GM21825 (cell line): Measurements from ENCODE around the gene AP4E1.
"Not testable (repeated sequence)": the region's sequence is repeated elsewhere in the genome, so short reads cannot be mapped to it uniquely, and the experiment has no call there.

Experiments
- ATAC-seq: cut with Tn5 transposase; IDR thresholded peaks from one replicate; pipeline ENCODE4 v1.9.1; 2021; ENCODE audit warnings: mild to moderate bottlenecking, moderate library complexity; ENCODE audit not compliant: unreplicated experiment

The AP4E1 gene

GRCh38 chr15:50943638-50944037 lies 35.2 kb downstream of the AP4E1 start:
- ATAC-seq = no peak

GRCh38 chr15:50944672-50945071 lies 36.2 kb downstream of the AP4E1 start:
- no peak for ATAC-seq

- ATAC-seq = no peak
Measured at GRCh38 chr15:50945725-50946124, 37.2 kb downstream of the AP4E1 start.

- not testable (repeated sequence) for ATAC-seq
Measured at GRCh38 chr15:50950745-50951144, 42.3 kb downstream of the AP4E1 start.

- no peak for ATAC-seq
Measured at GRCh38 chr15:50953302-50953701, 44.8 kb downstream of the AP4E1 start.

DNA sequence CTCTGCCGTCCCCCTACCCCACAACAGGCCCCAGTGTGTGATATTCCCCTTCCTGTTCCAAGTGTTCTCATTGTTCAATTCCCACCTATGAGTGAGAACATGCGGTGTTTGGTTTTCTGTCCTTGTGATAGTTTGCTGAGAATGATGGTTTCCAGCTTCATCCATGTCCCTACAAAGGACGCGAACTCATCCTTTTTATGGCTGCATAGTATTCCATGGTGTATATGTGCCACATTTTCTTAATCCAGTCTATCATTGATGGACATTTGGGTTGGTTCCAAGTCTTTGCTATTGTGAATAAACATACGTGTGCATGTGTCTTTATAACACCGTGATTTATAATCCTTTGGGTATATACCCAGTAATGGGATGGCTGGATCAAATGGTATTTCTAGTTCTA lies 46.4 kb downstream of the AP4E1 start:
- not testable (repeated sequence) for ATAC-seq

DNA sequence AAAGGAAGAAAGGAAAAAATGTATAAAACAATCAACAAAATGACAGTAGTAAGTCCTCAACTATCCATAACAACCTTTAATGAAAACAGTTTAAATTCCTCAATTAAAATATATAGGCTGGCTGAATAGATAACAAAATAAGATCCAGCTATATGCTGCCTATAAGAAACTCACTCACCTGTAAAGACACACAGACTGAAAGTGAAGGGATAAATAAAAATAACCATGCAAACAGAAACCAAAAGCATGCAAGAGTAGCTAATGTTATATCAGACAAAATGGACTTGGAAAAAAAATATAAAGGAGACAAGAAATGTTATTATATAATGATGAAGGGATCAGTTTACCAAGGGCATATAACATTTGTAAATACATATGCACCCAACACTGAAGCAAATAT lies 51.2 kb downstream of the AP4E1 start:
- no peak for ATAC-seq

DNA sequence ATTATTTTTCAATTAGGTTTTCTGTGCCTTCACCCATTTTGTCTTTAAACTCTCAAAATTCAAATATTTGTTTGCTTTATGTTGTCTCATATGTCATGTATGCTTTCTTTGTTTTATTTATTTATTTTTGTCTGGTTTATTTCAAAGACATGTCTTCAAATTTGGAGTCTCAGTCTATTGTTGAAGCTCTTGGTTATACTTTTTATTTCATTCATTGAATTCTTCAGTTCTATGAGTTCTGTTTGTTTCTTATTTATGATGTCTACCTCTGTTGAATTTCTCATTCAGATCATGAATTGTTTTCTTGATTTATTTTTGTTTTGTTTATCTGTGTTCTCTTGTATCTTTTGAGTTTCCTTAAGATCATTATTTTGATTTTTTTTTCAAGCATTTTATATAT lies 55.6 kb downstream of the AP4E1 start:
- ATAC-seq = no peak

- ATAC-seq = no peak
Measured at GRCh38 chr15:50968353-50968752, 59.9 kb downstream of the AP4E1 start.

DNA sequence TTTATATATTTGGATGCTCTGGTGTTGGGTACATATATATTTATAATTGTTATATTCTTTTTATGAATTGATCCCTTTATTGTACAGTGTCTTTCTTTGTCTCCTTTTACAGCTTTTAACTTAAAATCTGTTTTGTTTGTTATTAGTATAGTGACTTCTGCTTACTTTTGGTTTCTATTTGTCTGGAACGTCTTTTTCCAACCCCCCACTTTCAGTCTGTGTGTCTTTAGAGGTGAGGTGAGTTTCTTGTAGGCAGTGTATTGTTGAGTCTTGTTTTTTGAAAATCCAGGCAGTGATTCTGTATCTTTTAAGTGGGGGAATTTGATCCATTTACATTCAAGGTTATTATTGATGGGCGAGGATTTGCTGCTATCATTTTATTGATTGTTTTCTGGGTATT lies 62.0 kb downstream of the AP4E1 start:
- ATAC-seq = no peak

GRCh38 chr15:50971115-50971514 lies 62.6 kb downstream of the AP4E1 start:
- ATAC-seq = no peak

DNA sequence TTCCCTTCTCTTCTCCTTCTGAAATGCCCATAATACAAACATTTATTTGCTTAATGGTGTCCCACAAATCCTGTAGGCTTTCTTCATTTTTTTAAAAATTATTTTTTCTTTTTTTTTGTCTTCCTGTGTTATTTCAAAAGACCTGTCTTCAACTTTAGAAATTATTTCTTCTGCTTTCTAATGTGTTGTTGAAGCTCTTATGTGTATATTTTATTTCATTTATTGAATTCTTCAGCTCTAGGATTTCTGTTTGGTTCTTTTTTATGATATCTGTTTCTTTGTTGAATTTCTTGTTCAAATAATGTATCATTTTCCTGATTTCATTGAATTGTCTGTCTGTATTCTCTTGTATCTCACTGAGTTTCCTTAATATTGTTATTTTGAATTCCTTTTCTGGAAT lies 63.1 kb downstream of the AP4E1 start:
- no peak for ATAC-seq

DNA sequence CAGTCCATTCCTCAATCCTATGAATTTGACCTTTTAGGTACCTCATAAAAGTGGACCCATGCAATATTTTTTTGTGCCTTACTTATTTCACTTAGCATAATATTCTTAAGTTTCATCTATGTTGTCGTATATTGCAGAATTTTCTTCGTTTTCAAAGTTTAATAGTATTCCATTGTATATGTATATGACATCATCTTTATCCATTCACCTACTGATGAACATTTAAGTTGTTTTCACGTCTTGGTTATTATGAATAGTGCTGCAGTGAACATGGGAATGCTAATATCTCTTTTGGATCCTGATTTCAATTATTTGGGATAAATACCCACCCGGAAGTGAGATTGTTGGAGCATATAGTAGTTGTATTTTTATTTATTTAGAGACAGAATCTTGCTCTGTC lies 65.1 kb downstream of the AP4E1 start:
- no peak for ATAC-seq

DNA sequence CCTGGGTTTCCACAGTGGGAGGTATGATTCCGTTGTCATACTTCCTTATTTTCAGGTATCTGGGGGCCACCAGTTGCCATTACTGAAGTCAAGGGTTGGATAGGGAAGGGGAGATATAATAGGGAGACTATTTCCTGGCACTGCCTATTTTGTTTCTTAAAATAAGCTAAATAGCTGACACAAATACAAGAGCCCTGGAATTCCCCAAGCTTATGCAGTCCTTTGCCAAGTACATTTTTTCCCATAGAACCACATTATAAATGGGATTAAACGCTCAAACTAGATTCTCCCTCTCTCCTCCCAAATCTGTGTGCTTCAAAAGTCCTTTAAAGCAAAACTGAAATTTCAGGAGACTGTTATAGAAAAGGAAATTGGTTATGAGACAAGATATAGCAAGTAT lies 68.7 kb downstream of the AP4E1 start:
- ATAC-seq = no peak

DNA sequence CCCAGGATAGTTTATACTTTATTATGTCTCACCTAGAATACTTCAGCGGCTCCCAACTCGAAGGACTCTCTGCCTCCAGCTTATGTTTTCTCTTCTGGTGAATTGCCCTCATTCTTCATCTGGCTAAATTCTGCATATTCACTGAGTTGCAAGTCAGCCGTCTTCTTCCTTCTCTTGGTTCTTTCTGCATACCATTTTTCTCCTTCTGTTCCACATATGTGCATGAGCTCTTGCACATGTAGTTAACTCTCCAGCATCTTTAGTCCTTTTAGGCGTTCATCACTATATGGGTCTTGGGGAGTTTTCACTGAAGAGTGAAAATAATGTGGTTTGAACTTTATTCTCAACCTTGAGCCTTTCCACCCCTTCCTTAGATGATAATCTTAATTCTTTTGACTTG lies 70.1 kb downstream of the AP4E1 start:
- no peak for ATAC-seq

GRCh38 chr15:50979041-50979440 lies 70.6 kb downstream of the AP4E1 start:
- ATAC-seq = no peak

DNA sequence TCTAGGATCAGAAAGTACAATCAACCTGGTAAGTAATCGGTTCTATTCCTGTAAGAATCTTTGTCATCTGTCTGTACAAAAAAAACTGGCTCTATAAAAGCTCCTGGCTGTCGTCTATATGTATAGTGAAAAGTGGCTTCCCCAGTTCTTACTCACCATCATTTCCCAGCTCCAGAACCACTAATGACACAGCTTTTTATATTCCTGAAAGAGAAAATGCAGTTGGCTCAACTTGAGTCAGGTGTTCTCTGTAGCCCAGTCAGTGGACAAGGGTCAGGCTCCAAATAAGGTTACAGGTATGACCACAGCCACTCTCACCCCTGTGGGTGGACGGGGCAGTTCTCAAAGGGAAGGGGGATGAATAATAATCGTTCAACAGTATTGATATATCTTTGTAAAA lies 85.1 kb downstream of the AP4E1 start:
- no peak for ATAC-seq

GRCh38 chr15:50996641-50997040 lies 88.2 kb downstream of the AP4E1 start:
- no peak for ATAC-seq

GRCh38 chr15:50997371-50998051 lies 89.0 kb downstream of the AP4E1 start:
- no peak for ATAC-seq

DNA sequence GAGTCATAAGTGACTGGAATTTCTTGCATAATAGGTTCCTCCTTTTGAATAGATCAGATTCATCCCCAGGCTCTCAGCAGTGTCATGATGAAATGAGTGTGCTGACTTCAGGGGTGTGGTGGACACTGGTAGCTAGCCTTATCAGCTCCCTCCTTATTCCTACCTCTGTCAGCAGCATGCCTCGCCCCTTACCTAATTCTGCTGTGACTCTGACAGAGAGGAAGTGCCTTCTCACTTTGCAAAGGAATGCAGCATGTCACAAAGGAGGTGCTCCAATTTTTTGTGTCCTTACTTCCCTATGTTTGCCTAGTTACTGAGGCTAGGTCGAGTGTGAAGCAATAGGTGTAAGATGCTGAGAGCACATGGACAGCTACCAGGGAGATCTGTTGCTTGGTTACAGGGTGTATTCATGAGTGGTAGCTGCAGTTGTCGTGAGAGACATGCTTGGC lies 95.6 kb downstream of the AP4E1 start:
- ATAC-seq = no peak

DNA sequence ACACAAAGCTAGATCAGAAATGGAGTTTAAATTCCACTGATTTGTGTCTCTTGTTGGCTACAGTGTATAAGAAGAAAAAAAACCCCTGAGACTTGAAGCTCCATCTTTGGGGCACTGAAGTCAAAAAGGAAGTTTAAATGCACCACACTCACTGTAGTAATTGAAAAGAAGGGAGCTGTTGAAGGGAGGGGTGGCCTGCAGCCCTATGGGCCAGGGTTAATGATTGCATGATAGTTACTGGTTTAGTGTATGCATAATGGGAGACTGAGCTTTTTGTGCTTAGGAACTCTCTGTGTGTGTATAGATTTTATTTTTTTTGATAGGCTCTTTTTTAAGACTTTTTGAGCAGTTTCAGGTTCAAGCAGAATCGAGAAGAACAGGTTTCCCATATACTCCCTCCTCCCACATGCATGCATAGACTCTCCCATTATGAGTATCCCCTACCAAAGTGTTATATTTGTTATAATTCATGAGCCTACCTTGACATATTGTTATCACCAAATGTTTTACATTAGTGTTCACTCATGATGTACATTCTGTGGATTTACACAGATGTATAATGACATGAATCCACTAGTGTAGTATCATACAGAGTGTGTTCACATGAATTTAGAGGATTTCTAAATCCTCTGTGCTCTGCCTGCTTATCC lies 98.0 kb downstream of the AP4E1 start:
- ATAC-seq = no peak

DNA sequence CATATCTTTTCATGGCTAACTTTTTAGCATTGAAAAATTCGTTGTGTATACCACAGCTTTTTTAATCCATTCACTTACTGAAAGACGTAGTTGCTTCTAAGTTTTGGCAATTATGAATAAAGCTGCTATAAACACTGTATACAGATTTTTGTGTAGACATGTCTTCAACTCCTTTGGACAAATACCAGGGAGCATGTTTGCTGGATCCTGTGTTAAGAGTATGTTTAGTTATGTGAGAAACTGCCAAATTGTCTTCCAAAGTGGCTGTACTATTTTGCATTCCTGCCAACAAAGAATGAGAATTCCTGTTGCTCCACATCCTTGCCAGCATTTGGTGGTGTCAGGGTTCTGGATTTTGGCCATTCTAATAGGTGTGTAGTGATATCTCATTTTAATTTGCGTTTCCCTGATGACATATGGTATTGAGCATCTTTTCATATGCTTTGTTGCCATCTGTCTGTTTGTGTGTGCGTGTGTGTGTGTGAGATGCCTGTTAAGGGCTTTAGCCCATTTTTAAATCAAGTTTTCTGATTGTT lies 98.7 kb downstream of the AP4E1 start:
- no peak for ATAC-seq
